HS-27A (cell line): Measurements from ENCODE around the gene ALDH18A1.

Experiments used
- DNase-seq: peaks from one replicate; pipeline ENCODE4 v3.0.0-alpha.2; 2012; ENCODE audit warnings: low read depth, missing footprints

The ALDH18A1 gene

DNA sequence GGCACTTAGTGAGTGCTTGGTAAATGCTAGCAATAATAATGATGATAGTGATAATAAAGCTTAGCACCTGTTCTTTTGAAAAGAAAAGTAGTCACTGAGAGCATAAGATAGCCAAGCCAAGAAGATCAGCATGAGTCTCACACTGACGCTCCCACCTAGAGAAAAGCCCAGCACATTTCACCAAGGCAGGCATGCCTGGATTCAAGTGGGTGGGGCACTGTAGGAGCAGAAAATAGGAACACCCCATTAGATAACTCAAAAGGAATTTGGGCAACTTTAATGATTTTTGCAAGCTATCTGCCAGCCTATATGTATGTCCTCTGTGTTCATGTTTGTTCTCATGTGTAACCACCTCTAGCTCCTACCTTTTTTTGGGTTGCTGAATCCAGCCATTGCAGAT lies 77.2 kb downstream of the ALDH18A1 start:
- DNase-seq: no peak

DNA sequence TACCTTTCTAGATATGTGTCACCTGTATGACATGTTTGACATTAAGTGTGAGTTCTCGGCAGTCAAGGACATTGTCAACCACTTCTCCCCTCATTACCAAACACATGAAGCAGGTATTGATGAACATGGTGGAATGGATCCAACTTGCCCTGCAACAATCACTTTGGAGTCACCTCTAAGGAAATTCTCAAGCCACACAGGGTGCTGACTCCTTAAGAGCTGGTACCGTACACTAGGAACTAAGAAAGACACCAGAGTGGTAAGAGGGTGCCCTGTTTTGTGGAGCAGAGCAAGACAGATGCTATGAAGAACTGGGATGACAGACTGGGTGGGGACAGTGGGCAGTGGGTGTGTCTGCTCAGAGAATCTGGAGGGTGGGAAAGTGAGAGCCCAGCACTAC lies 77.9 kb downstream of the ALDH18A1 start:
- no peak for DNase-seq

DNA sequence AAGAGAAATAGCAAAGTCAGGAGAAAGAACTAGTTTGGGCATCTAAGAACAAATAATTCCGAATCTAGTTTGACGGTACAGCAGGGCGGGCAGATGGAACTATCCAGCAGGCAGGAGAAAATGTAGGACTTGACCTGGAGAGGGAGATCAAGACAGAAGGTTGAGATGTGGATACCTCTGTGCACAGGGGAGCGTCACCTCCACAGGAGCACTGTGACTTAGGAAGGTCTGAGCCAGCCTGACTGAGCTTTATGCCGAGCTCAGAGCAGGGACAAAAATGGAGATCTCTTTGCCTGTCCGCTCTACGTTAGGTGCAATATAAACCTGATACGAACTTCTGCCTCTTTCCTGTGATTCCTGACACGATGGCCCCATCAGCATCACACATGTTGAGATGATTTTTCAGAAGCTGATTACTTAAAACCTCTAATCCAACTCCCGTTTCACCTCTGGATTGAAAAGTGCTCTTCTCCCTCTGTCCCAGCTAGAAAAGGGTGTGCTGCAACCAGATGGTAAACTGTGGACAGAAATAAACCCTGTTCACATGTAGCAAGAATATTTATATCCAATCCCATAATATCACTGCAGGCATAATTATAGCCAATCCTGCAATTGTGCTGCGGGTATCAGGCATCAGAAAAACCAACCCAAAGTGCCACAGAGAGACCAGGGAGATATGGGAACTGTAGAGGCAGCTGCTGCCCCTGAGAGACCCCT lies 81.7 kb downstream of the ALDH18A1 start:
- no peak for DNase-seq

DNA sequence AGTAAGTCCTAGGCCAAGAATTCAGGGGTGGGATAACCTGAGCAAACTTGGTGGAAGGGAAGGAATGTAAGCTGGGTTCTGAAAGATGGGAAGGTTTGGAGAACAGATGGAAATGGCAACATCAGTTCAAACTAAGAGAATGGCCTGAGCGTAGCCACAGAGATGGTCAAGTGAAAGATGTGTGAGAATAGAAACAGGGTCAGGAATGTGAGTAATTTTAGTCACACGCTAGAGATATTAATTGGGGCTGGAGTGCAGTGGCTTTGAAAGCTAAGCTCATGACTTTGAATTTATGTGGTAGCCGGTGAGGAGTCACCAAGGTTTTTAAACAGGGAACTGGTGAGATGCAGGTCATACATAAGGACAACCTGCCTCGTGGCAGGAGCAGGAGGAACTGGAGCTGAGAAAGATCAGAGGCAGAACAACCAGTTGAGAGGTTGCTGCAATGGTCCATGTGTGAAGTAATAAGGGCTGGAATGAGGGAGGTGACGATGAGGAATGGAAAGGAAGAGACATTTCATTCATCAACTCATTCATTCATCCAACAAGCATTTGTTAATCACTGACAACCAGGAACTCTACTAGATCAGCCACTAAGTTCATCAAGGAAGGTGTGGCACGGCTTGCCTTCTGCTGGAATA lies 82.4 kb downstream of the ALDH18A1 start:
- DNase-seq: no peak

DNA sequence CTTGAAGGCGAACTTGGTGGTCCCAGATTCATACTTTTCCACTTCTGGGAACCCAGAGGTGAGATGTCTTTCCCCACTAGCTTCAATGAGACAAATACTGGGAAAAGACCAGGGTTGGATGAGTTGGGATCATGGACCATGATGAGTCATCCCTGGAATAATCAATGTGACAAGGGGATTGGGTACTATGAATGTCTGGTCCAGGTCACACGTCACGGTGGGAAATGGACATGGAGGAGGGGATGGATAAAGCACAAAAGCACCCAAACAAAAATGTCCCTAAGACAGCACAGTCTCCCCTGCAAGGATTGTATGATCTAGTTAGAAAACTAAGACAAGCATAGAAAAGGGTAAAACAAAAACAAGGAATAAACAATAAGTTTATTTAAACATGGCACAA lies 83.0 kb downstream of the ALDH18A1 start:
- DNase-seq: no peak

DNA sequence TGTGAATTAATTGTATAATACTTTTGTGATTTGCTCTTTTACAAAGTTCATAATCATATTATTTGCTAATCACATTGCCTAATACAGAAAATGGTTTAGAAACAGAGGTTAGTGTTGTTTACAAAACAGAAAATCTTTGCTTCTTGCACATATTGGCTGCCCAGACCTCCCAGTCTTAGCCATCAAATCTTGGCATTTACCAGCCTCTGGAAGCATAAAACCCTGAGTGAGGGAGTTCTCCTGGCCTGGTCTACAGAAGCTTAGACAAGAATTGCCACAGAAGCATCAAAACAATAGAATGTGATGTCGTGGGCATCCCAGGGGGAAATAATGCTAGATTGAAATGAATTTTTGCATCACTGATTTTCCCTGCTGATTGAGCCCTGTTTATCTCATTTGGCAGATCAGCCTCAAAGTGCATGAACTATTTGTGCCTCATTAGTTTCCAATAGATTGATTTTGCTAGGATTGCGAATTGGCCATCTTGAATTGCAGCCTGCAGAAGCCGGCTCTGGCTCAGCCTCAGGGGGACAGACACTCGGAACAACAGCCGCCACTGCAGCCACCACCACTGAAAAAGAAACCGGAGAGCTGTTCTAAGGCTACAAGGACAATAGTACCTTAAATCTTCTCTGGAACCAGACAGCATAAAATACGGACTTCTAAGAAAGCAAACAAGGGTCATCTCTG lies 84.2 kb downstream of the ALDH18A1 start:
- no peak for DNase-seq

DNA sequence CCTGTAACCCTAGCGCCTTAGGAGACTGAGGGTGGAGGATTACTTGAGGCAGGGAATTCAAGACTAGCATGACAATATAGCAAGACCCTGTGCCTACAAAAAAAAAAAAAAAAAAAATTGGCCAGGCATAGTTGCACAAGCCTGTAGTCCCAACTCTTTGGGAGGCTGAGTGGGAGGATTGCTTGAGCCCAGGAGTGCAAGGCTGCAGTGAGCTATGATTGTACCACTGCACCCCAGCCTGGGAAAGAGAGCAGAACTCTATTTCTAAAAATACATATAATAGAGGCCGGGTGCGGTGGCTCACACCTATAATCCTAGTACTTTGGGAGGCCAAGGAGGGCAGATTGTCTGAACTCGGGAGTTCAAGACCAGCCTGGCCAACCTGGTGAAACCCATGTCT lies 85.1 kb downstream of the ALDH18A1 start:
- no peak for DNase-seq

DNA sequence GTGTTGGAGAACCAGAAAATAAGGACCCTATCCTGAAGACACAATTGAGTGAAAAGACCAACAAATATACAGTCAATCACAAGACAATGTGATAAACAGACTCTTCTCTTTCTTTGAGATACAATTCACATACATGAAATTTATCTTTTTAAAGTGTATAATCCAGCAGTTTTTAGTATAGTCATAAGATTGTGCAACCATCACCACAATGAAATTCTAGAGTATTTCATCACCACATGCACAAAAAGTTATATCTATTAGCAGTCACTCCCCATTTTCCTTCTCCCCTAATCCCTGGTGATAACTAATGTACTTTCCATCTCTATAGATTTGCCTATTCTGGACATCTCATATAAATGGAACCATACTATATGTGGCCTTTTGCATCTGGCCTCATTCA lies 87.1 kb downstream of the ALDH18A1 start:
- DNase-seq: no peak

DNA sequence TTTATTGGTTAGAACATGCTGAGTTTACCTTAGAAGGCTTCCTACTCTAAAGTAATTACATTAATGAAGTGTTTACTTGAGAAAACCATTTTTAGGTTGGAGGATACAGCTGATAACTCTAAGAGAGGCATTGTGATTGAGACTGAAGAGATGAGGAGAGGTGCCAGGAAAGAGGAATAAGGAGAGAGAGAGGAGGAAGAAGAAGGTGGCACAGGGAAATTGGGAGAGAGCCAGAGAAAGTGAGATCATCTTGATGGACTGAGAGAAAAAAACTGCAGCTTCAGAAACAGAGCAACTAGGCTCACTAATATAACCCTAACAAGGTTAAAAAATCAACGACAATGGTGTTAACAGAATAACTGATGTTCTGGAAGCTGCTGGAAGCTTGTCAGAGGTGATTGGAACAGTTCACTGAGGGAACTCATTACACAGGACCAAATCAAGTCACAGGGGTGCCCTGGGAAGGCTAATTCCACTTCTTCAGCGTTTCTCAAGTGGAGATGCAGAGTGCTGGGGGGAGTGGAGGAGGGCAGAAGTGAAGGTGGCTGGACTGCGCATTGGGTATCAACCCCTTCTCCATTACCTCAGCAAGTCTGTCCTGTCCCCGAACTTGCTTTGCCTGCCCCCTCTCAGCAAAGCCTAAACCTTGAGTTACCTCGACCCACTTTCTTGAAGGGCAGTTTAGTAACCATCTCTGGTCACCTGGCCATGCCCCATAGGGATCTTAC lies 88.4 kb downstream of the ALDH18A1 start:
- DNase-seq: no peak

DNA sequence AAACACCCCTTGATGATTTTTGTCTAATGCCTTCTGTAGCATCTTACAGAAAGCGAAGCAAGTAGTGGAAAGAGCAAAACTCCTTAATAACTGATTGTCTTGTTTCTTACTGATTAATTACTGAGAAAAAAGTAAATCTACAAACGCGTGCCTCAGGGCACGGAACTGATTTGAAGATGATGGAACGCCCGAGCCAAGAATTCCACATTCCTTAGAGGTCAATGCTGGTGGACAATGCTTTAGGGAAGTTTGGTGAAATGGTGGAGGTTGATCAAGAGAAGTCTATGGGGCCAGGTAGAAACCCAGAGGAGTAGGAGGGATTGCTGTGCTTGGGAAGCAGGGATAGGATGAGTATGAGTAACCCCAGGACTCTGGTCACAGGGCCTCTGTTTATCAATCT lies 90.4 kb downstream of the ALDH18A1 start:
- no peak for DNase-seq

DNA sequence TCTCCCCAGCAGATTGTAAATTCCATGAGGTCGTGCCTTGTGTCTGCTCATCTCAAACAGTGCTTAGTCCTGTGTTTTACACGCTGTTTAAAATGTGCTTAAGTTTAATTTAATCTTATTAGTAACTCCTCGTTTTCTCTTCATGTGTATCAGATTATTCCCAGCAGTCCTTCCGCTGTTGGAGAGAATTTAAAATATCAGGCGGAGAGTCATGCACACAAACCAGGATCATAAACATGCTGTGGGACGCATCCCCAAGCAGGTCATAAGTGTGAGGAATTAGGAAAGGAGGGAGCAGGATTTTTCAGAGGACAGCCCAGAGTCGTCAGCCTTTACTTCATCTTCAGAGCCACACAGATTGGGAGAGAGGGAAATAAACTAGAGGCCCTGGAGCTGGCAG lies 91.2 kb downstream of the ALDH18A1 start:
- no peak for DNase-seq

DNA sequence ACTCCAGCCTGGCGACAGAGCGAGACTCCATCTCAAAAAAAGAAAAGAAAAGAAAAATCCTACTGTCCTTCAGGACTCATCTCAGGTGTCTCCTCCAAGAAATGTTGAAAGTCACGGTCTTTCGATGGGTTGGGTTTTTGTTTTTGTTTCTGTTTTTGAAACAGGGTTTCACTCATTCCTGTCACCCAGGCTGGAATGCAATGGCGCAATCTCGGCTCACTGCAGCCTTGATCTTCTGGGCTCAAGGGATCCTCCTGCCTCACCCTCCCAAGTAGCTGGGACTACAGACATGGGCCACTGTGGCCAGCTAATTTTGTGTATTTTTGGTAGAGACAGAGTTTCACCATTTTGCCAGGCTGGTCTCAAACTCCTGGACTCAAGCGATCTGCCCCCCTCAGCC lies 92.2 kb downstream of the ALDH18A1 start:
- DNase-seq: no peak

DNA sequence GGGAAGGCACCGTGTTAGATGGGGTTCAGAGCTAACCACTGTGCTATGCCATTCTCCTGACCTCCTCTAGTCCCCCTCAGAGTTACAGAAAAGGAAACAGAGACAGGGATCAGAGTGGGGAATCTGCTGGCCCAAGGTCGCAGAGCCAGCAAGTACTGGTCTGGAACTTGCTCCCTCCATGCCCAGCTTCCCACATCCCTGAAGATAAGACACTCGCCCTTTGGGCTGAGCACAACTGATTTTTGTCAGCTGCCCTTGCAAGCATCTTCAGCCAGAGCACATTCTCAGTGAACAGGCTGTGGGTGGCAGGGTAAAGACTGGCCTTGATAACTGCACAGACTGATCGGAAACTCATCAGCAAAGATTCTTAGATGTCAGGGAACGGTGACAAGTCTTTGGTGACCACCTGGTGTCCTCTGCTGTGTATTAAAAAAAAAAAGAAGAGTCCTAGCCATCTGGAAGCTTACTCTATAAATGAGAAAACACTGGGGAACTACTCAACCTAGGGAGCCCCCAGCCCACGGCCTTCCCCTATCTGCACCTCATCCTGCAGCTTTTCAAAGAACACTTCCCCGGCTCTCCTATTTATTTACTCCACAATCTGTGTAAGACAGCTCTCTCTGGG lies 94.1 kb downstream of the ALDH18A1 start:
- no peak for DNase-seq

DNA sequence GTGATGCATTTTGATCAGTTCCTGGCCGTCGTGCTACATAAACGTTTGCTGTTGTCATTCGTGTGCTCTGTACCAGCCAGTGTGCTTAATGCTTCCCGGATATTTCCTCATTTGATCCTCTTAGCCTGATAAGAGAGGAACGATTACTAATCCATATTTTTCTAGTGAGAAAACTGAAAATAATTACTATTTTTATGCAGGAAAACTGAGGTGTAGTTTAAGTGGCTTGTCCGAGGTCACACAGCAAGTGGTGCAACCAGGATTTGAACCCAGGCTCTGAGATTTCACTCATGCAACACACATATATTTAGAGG lies 94.7 kb downstream of the ALDH18A1 start:
- no peak for DNase-seq

DNA sequence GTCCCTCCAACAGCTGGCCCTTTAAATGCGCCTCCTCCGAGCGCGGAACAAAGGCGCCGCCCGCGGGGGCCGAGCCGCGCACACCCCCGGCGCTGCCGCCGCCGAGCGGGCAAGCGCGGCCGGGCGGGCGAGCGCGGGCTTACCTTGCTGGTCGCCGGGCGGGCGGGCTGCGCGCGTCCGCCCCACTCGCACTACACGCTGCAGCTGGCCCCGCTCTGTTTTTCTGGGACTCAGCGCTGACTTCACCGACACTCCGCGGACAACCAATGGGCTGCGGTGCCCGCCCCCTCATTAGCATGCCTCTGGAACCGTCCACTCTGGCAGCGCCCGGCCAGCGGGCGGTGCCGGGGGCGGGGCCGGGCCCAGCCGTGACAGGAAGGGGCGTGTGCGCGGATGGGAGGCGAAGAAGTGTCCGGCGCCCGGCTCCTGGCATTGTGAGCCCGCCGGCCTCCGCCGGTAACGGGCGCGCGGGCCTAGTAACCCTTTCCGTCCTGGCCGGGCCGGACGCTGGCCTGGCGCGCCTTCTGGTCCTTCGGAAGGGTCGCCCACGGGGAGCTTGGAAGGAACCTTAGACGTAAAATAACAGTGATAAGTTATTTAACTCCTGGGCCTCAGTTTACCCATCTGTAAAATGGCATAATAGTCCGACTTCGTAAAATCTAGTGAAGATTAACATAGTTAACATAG lies 95.2 kb downstream of the ALDH18A1 start, which contains the start of gene SORBS1:
Gene SORBS1, minus strand, starts transcription at position 195 of the 687 bp plus-strand sequence. CDS start 120,236 bp downstream, outside the sequence.
- peak; percentile 59 for DNase-seq

DNA sequence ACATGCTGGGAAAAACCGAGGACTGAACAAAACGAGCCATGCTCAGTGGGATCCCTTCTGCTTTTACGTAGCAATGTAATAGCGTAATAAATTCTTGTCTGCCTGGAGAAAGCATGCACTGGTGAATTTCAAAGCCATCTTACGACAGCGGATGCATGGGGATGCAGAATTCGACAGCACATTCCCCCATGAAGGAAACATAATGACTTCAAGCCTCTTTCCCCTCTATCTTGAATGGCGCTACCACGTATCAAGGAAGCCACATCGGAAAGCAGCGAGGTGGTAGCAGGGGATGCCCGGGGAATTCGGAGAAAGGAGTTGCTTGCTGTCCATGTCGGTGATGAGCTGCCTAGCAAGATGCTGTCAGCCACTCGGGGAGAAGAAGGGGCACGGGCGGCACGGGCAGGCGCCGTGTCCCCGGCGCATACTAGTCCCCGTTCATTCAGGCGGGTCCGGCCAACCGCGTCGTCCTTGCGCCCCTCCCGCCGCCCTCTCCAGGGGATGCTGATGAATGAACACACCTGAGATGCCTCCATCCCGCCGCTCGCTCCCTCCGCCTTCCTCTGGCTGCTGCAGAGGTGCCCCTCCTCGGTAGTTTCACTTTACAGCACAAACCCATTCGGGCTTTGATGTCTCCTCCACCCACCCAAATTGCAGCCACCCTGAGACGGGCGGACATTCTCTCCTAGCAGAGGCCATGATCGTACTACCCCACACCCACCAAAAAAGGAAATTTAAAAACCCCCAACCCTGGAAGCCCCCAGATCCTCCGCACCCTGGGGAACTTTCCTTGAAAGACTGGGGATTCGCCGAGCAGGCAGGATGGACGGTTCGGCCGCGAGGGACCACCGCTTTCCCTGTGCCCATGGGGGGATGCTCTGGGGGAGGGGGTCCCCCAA lies 96.0 kb downstream of the ALDH18A1 start:
- DNase-seq: no peak

DNA sequence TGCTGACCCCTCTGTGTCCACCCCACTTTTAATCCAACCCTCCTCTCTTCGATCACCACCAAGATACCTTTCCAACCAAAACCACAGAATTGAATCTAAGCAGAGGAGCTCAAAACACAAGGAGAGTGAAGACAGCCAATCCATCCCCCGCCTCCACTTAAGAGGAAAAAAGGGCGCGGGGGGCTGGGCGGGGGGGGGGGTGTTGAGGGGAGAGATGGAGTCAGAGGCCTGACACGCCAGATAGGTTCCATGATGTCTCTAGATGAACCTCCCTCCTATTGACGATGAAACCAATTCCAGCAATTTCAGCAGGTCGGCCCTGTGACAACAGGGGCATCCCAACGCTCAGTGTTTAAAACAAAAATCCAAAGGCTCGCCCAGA lies 96.6 kb downstream of the ALDH18A1 start:
- DNase-seq: no peak

DNA sequence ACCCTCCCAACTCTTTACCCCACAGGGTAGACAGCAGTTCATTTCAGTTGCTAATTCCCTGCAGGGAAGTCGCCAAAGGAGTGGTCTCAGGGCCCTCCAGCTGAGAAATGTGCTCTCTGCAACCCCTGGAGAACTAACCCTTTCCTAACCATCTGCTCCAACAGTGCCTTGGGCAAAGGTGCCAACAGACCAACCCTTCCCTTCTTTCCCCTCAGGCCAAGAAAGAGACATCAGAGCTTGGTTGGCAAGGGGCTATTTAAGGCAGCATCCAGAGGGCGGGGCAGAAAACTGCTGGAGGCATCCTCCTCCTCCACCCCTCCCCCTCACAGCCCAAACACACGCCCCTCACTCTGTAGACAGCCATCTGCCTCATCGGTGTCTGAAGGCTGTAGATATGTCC lies 97.0 kb downstream of the ALDH18A1 start:
- no peak for DNase-seq

DNA sequence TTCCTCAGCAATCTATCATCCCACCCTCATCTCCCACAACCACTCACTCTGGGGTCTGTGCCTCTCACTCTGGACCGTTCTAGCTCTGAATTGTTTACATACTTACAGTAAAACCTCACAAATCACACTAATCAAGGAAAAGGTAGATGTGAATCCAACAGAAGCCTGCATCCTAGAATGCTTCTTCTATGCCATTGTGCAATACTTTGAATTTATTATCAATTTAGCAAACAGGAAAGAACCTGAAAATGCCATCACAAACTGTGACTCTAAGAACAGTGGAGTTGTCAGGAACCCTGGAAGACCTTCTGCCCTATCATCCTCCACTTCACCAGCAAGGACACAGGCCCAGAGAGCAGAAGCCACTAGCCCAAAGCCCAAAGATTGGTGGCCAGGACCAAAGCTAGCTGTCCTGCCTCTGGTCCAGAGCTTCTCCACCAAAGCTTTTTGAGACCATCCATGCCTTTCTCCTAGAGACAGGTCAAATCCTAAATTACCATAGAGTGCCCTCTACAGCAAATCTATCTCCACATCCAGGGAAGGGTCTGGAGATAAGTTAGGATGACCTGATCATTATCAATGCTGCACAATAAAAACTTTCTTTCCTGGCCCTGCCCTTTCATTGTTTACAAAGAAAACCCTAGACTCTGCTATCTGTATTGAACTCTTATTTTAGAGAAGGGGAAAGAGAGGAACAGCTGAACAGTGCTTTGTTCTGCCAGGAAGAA lies 97.8 kb downstream of the ALDH18A1 start:
- DNase-seq: no peak
